Measurements from ENCODE around the gene MCCC1. TPM values are rescaled to one million over a fixed set of nuclear protein-coding genes. Genes with fewer than 3 reads are reported as not detected.

Gene MCCC1
- total RNA-seq, 2 experiments from 2014 or later, result 30.8 to 44.7 TPM

DNA sequence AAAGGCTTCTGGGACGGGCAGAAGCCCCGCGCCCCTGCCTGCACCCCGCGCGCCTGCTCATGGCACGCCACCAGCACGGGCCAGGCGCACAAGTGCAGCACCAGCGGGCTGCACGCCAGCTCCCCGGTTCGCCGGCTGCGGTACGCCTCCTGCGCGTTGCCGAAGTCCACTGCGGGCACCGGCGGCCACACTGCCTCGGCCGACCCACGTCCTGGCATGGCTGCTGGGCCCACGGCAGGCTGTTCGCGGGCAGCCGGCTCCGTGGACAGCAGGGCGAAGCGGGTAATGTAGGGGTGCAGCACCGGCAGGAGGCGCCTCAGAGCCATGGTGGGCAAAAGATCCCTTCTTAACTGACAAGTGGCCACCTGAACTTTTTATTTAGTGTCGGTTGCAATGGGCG, 34.8 kb downstream of the MCCC1 start:
- no peaks in the 10 kb centered on the region for H3K4me1 Mint-ChIP-seq
- CTCF ChIA-PET, result no interaction called here
- ATAC-seq, result no peak
- peaks cover 46% of the 10 kb centered on the region for H3K36me3 Mint-ChIP-seq
- DNase-seq, result no peak
- no peak overlapping the region for H3K4me3 Mint-ChIP-seq
- no peaks in the 10 kb centered on the region for H3K27me3 Mint-ChIP-seq
- peaks cover 4% of the 10 kb centered on the region for H3K9me3 Mint-ChIP-seq (ENCODE audit: low read depth)
- no peak overlapping the region for H3K27ac Mint-ChIP-seq

DNA sequence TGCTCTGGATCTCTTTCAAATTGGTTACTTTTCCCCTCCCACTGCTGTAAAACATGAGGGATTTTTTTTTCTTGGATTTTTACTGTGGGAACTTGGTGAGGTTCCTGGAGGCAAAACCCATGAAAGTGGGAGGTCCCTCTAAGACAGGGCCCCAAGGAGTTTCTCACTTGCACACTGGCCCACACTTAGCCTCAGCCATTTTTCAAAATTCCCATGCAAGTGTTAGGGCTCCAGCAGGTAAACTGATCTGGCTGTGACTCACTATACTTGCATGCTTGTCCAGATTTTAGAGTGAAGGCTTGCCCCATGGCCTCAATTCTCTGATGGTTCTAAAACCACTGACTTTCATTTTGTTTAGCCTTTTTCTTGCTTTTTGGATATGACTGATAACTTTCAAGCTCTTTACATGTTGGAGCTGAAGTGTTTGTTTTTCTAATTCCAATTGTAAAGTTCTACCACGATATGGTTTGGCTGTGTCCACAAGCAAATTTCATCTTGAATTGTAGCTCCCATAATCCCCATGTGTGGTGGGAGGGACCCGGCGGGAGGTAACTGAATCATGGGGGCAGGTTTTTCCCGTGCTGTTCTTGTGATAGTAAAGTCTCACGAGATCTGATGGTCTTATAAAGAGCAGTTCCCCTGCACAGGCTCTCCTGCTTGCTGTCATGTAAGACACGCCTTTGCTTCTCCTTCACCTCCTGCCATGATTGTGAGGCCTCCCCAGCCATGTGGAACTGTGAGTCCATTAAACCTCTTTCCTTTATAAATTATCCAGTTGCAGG, 37.7 kb downstream of the MCCC1 start:
- Mint-ChIP-seq H3K27me3 (no peaks in the 10 kb centered on the region), H3K4me3 (no peak overlapping the region), H3K9me3 (ENCODE audit: low read depth) (peaks cover 1% of the 10 kb centered on the region), H3K27ac (no peak overlapping the region), H3K36me3 (peaks cover 27% of the 10 kb centered on the region), H3K4me1 (no peaks in the 10 kb centered on the region)
- ATAC-seq, result no peak
- CTCF ChIA-PET, result no interaction called here
- DNase-seq, result no peak

DNA sequence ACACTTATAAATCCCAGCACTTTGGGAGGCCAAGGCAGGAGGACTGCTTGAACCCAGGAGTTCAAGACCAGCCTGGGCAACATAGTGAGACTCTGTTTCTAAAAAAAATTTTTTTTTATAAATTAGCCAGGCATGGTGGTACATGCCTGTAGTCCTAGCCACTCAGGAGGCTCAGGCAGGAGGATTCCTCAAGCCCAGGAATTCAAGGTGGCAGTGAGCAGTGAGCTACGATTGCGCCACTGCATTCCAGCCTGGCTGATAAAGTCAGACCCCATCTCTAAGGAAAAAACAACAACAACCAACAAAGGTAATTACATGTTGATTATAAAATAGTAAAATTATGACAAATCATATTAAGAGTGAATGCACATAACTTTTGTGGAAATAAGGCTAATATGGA, 40.9 kb downstream of the MCCC1 start:
- Mint-ChIP-seq H3K4me1 (no peaks in the 10 kb centered on the region), H3K36me3 (peaks cover 12% of the 10 kb centered on the region), H3K4me3 (no peak overlapping the region), H3K27ac (no peak overlapping the region), H3K9me3 (ENCODE audit: low read depth) (no peaks in the 10 kb centered on the region), H3K27me3 (no peaks in the 10 kb centered on the region)
- CTCF ChIA-PET, result no interaction called here
- ATAC-seq (no peak), DNase-seq (no peak)

DNA sequence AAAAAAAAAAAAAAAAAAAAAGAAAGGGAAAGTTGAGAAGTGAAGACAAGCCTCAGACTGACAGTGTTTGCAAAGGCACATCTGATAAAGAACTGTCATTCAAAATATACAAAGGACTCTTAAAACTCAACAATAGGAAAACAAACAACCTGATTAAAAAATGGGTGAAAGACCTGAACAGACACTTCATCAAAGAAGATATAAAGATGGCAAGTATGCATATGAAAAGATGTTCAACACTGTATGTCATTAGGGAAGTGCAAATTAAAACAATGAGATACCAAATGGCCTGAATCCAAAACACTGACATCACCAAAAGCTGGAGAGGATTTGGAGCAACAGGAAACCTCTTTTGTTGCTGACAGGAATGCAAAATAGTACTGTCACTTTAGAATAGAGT, 48.6 kb downstream of the MCCC1 start:
- Mint-ChIP-seq H3K4me1 (peaks cover 8% of the 10 kb centered on the region), H3K27ac (no peak overlapping the region), H3K9me3 (ENCODE audit: low read depth) (no peaks in the 10 kb centered on the region), H3K4me3 (no peak overlapping the region), H3K27me3 (no peaks in the 10 kb centered on the region), H3K36me3 (peaks cover 37% of the 10 kb centered on the region)
- DNase-seq (no peak), ATAC-seq (no peak)
- CTCF ChIA-PET, result interaction anchor here (1.3 kb wide), 1 partner anchor 35 kb away, joined by 3 read pairs; no protein-coding TSS in a partner anchor

DNA sequence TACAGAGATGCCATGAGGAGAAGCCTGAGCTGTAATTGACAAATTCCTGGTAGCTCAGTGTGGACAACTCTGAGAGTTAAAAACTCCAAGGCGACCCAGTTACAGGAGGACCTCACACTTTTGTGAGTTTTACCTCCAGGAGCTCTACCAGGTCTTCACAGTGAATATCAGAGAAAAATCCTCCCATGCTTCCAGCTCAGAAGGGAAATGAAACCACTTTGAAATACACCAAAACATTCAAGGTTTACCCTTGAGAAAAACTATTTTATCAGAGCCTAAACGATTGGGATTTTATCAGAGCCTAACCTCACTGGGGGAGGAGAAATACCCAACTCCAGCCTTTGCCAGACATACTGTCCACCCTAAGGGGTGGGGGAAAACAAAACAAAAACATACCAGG, 52.4 kb downstream of the MCCC1 start:
- Mint-ChIP-seq H3K9me3 (ENCODE audit: low read depth) (no peaks in the 10 kb centered on the region), H3K27ac (no peak overlapping the region), H3K4me3 (no peak overlapping the region), H3K27me3 (no peaks in the 10 kb centered on the region), H3K36me3 (peaks cover 52% of the 10 kb centered on the region), H3K4me1 (peaks cover 16% of the 10 kb centered on the region)
- DNase-seq (no peak), ATAC-seq (no peak)
- CTCF ChIA-PET, result no interaction called here

DNA sequence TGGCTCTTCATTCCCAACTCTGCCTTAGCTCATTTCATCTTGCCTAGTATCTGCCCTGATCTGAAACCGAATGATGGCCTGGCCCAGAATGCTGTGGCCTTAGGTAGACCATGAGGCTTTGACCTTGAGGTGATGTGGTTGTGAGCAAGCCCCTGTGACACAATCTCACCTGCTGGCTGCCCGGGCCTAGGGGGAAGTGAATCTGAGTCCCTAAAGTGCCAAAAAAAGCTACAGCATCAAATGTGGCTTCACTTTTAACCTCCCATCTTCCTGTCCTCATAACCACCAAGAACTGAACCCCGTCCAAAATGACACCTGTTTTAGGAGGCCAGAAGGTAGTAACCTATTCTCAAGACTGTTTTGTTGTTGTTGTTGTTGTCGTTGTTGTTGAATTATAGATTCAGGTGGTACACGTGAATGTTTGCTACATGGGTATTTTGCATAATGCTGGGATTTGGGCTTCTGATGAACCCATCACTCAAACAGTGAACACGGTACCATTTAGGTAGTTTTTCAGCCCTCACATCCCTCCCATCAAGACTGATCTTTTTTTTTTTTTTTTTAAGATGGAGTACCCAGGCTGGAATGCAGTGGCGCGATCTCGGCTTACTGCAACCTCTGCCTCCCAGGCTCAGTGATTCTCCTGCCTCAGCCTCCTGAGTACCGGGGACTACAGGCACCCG, 54.6 kb downstream of the MCCC1 start:
- CTCF ChIA-PET, result no interaction called here
- peaks cover 16% of the 10 kb centered on the region for H3K4me1 Mint-ChIP-seq
- no peak overlapping the region for H3K4me3 Mint-ChIP-seq

DNA sequence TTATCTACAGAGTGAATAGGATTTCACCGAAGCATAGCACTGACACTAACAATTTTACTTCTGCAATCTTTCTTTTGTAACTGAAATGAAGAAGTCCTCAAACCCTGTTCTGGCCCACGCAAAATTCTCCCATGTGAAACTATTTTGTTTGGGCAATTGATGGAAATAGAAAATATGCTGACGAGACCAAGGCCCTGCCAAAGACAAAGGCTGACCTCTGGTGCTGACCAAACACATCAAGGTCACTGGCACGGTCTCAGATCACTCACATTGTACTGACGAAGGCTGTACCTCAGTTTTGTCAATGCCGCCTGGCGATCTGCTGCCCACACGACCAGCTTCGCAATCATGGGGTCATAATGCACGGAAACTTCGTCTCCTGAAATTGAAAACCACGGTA, 60.5 kb downstream of the MCCC1 start:
- ATAC-seq (no peak), DNase-seq (no peak)
- no peaks in the 10 kb centered on the region for H3K4me1 Mint-ChIP-seq
- H3K9me3 Mint-ChIP-seq (ENCODE audit: low read depth), result no peaks in the 10 kb centered on the region
- H3K36me3 Mint-ChIP-seq, result peaks cover 39% of the 10 kb centered on the region
- no peaks in the 10 kb centered on the region for H3K27me3 Mint-ChIP-seq
- CTCF ChIA-PET, result no interaction called here
- H3K4me3 Mint-ChIP-seq, result no peak overlapping the region
- no peak overlapping the region for H3K27ac Mint-ChIP-seq

More for the DNA sequence above, 54.6 kb downstream of the MCCC1 start:
- Mint-ChIP-seq H3K27me3 (no peaks in the 10 kb centered on the region), H3K9me3 (ENCODE audit: low read depth) (no peaks in the 10 kb centered on the region), H3K36me3 (peaks cover 45% of the 10 kb centered on the region), H3K27ac (no peak overlapping the region)
- ATAC-seq (no peak), DNase-seq (no peak)

DNA sequence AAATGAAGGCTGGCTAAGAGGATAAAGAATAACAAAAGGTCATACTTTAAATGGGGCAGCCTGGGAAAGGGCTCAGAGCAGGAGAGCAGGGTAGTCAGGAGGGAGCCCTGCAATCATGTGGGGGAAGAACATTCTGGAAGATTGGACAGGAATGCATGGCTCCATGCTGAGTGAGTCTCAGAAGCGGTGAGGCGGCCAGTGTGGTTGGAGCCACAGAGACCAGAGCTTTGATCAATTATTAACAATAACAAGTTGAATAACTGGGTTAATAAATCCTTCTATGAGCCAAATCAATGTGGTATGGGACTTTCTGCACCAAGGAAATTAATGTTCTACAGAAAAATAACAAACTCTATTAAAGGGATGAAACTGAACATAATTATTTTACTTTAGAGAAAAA, 61.1 kb downstream of the MCCC1 start:
- Mint-ChIP-seq H3K9me3 (ENCODE audit: low read depth) (no peaks in the 10 kb centered on the region), H3K27ac (no peak overlapping the region), H3K36me3 (peaks cover 37% of the 10 kb centered on the region), H3K4me1 (no peaks in the 10 kb centered on the region), H3K4me3 (no peak overlapping the region), H3K27me3 (no peaks in the 10 kb centered on the region)
- ATAC-seq, result no peak
- CTCF ChIA-PET, result no interaction called here
- no peak for DNase-seq

DNA sequence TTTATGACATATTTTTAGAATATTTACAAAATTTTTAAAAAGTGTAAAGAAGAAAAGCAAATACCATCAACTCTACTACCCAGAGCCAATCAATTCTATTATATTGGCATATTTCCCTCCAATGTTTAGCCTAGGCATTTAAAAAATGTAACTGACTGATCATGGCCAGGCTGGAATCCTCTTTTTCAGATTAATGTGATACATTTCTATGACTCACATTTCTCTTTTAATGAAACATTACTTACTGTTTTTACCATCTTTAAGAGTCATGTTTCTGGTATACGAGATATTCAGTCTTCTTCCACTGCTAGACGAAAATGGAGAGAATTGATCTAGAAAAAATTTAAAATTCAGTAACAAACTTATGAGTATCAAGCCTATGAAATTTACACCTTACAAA, 65.5 kb downstream of the MCCC1 start:
- no peaks in the 10 kb centered on the region for H3K27me3 Mint-ChIP-seq
- DNase-seq (no peak), ATAC-seq (no peak)
- H3K27ac Mint-ChIP-seq, result no peak overlapping the region
- H3K4me1 Mint-ChIP-seq, result peaks cover 2% of the 10 kb centered on the region
- H3K9me3 Mint-ChIP-seq (ENCODE audit: low read depth), result no peaks in the 10 kb centered on the region
- CTCF ChIA-PET, result no interaction called here
- no peak overlapping the region for H3K4me3 Mint-ChIP-seq
- H3K36me3 Mint-ChIP-seq, result peaks cover 42% of the 10 kb centered on the region

DNA sequence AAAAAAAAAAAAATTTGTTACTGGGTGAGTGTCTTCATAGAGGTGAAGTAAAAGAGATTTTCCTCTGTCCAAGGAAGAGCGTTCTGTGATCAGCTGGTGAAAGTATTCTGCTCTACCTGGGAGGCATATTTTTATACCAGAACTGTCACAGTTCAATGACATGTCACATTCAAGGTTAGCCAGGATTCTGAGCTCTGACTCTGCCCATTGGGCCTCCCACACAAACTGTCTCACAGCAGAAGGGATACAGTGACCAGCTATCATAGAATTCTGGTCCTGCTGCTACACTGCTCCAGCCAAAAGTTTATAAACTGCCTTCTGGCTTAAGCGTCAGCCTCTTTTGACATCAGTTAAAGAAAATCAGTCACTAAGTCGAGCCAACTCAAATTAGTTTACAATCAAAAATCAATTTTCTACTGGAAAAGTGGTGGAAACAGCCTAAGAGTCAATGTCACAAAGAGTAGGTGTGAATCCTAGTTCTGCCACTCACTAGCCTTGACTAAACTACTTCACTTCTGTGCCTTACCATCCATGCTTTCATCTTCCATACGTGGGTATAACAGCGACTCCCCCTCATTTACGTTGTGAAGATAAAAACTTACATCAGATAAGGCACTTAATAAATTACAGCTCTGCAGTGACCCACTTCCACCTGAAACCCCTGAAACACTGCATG, 66.3 kb downstream of the MCCC1 start:
- no peak overlapping the region for H3K27ac Mint-ChIP-seq
- peaks cover 47% of the 10 kb centered on the region for H3K36me3 Mint-ChIP-seq
- no peak overlapping the region for H3K4me3 Mint-ChIP-seq
- no peak for ATAC-seq
- H3K27me3 Mint-ChIP-seq, result no peaks in the 10 kb centered on the region
- CTCF ChIA-PET, result interaction anchor here (0.8 kb wide), 1 partner anchor 16 kb away, joined by 3 read pairs; no protein-coding TSS in a partner anchor
- H3K9me3 Mint-ChIP-seq (ENCODE audit: low read depth), result no peaks in the 10 kb centered on the region
- DNase-seq, result no peak
- peaks cover 2% of the 10 kb centered on the region for H3K4me1 Mint-ChIP-seq

DNA sequence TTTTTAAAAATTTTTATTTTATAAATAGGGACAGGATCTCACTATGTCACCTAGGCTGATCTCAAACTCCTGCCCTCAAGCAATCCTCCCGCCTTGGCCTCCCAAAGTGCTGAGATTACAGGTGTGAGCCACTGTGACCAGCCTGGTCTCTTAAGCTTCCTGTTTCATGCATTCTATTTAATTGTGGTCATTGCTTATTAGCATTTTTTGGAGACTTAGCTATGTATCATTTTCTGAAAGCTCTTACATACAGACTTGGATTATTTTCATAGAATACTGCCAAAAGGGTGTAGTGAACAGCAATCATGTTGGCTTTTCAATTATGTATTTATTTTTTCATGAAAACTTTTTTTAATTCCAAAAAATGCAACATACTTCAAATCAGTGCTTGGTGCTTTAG, 67.5 kb downstream of the MCCC1 start:
- CTCF ChIA-PET, result no interaction called here
- ATAC-seq (no peak), DNase-seq (no peak)
- peaks cover 2% of the 10 kb centered on the region for H3K4me1 Mint-ChIP-seq
- H3K27me3 Mint-ChIP-seq, result no peaks in the 10 kb centered on the region
- peaks cover 43% of the 10 kb centered on the region for H3K36me3 Mint-ChIP-seq
- H3K9me3 Mint-ChIP-seq (ENCODE audit: low read depth), result no peaks in the 10 kb centered on the region
- H3K4me3 Mint-ChIP-seq, result no peak overlapping the region
- no peak overlapping the region for H3K27ac Mint-ChIP-seq

DNA sequence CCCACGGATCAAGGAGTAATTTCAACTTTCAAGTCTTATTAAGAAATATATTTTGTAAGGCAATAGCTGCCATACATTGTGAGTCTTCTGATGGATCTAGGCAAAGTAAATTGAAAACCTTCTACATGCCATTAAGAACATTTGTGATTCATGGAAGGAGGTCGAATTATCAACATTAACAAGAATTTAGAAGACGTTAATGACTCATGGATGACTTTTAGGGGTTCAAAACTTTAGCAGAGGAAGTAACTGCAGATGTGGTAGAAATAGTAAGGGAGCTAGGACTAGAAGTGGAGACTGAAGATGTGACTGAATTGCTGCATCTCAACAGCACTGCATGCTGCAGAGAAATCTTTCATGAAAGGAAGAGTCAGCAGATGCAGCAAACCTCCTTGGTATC, 70.9 kb downstream of the MCCC1 start:
- no peak for DNase-seq
- Mint-ChIP-seq H3K4me3 (no peak overlapping the region), H3K27me3 (no peaks in the 10 kb centered on the region), H3K36me3 (peaks cover 35% of the 10 kb centered on the region), H3K4me1 (peaks cover 2% of the 10 kb centered on the region), H3K9me3 (ENCODE audit: low read depth) (no peaks in the 10 kb centered on the region), H3K27ac (no peak overlapping the region)
- CTCF ChIA-PET, result no interaction called here
- no peak for ATAC-seq

DNA sequence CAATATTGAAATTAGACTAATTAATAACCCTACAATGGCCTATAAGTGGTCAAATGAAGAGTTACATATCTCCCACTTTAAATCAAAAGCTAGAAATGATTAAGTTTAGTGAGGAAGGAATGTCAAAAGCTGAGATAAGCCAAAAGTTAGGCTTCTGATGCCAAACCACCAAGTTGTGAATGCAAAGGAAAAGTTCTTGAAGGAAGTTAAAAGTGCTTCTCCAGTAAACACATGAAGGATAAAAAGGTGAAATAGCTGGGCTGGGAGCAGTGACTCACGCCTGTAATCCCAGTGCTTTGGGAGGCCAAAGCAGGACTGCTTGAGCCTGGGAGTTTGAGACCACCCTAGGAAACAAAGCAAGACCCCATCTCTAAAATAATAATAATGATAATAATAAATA, 72.0 kb downstream of the MCCC1 start:
- DNase-seq (no peak), ATAC-seq (no peak)
- H3K4me1 Mint-ChIP-seq, result peaks cover 2% of the 10 kb centered on the region
- H3K4me3 Mint-ChIP-seq, result no peak overlapping the region
- H3K27ac Mint-ChIP-seq, result no peak overlapping the region
- H3K36me3 Mint-ChIP-seq, result peaks cover 30% of the 10 kb centered on the region
- H3K27me3 Mint-ChIP-seq, result no peaks in the 10 kb centered on the region
- no peaks in the 10 kb centered on the region for H3K9me3 Mint-ChIP-seq (ENCODE audit: low read depth)
- CTCF ChIA-PET, result no interaction called here

Data from activated CD8-positive, alpha-beta memory T cell treated with anti-CD3 and anti-CD28 coated beads, Interleukin-2, amount 10 ng/mL, durations not matched to agents 7 days and 5 days (primary cell).